ENCODE measurements around the gene SRP54. TPM values are rescaled to one million over a fixed set of nuclear protein-coding genes. Genes with fewer than 3 reads are reported as not detected.

Gene SRP54
- total and polyA plus RNA-seq, 4 donors: 32.6 to 113 (median 38.4) TPM

DNA sequence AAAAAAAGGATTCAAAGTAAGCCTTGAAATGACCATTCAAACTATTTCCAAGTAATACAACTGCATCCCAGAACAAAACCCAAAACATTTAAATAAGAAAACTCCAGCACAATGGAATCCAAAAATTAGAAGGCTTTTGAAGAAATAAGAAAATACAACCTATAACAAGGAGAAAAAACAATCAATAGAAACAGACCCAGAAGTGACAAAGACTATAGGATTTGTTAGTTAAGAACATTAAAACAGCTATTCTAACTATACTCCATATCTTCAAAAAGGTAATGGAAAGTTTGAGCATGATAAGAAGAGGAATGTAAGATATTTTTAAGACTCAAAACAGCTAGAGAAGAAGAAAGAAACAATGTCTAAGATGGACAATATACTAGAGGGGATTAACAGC is 39.3 kb upstream of the SRP54 start (continued):
- TF ChIP-seq REST (IDR thresholded peaks at IDR 0.05) (no peak), EGR1 (IDR thresholded peaks at IDR 0.05; ENCODE audit: low read depth in 2 of 2) (no peak), HNF4G (IDR thresholded peaks at IDR 0.05) (no peak), NR2F2 (IDR thresholded peaks at IDR 0.05) (no peak), FOXA2 (IDR thresholded peaks at IDR 0.05) (no peak), JUND (IDR thresholded peaks at IDR 0.05) (no peak), RAD21 (IDR thresholded peaks at IDR 0.05) (no peak)

DNA sequence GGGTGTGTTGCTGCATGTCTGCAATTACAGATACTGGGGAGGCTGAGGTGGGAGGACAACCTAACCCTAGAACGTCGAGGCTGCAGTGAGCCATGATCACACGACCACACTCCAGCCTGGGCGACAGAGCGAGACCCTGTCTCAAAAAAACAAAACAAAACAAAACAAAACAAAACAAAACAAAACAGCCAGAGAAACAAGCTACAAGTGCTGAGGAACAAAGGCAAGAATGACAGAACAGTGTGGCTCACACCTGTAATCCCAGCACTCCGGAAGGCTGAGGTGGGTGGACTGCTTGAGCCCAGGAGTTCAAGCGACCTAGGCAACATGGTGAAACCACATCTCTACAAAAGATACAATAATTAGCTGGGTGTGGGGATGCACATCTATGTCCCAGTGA is 38.0 kb upstream of the SRP54 start:
- H3K27me3 ChIP-seq (ENCODE audit: control insufficient read depth in 4 of 4, insufficient read depth in 4 of 4, low read length in 3 of 4): no peaks in the 10 kb centered on the region
- no peak overlapping the region for H3K9ac ChIP-seq (ENCODE audit: low read depth in 1 of 2, low read length in 2 of 2)
- H3K4me1 ChIP-seq (ENCODE audit: control insufficient read depth in 4 of 4, insufficient read depth in 4 of 4, low read length in 3 of 4): no peaks in the 10 kb centered on the region
- no peak overlapping the region for H3K27ac ChIP-seq (ENCODE audit: low read depth in 1 of 2, low read length in 2 of 2)
- 97% methylated on average over 7 of the region's 7 CpGs for WGBS
- H3K4me3 ChIP-seq (ENCODE audit: low read depth in 1 of 3, low read length in 3 of 3): no peak overlapping the region
- no peak for DNase-seq (ENCODE audit: low spot score)
- H3K9me3 ChIP-seq (ENCODE audit: control insufficient read depth in 4 of 4, low read length in 3 of 4): peaks cover 0 to 3% (median 0%) of the 10 kb centered on the region in 4 donors
- no peak for TF ChIP-seq HNF4G (IDR thresholded peaks at IDR 0.05)
- H3K36me3 ChIP-seq (ENCODE audit: control insufficient read depth in 4 of 4, insufficient read depth in 3 of 4, low read depth in 1 of 4, low read length in 3 of 4): peaks cover 0 to 4% (median 1%) of the 10 kb centered on the region in 4 donors

- no peaks in the 10 kb centered on the region for H3K27me3 ChIP-seq (ENCODE audit: control insufficient read depth in 4 of 4, insufficient read depth in 4 of 4, low read length in 3 of 4)
- no peaks in the 10 kb centered on the region for H3K4me1 ChIP-seq (ENCODE audit: control insufficient read depth in 4 of 4, insufficient read depth in 4 of 4, low read length in 3 of 4)
- no peak overlapping the region for H3K9ac ChIP-seq (ENCODE audit: low read depth in 1 of 2, low read length in 2 of 2)
- H3K27ac ChIP-seq (ENCODE audit: low read depth in 1 of 2, low read length in 2 of 2): no peak overlapping the region
- H3K9me3 ChIP-seq (ENCODE audit: control insufficient read depth in 4 of 4, low read length in 3 of 4): peaks cover 0 to 3% (median 0%) of the 10 kb centered on the region in 4 donors
- no peak overlapping the region for H3K4me3 ChIP-seq (ENCODE audit: low read depth in 1 of 3, low read length in 3 of 3)
- peaks cover 0 to 2% (median 2%) of the 10 kb centered on the region in 4 donors for H3K36me3 ChIP-seq (ENCODE audit: control insufficient read depth in 4 of 4, insufficient read depth in 3 of 4, low read depth in 1 of 4, low read length in 3 of 4)
- no peak for TF ChIP-seq HNF4A (conservative IDR thresholded peaks at IDR 0.05)
- no peak for TF ChIP-seq RXRA (IDR thresholded peaks at IDR 0.05)
- TF ChIP-seq TAF1 (conservative IDR thresholded peaks at IDR 0.05): no peak
- TF ChIP-seq RAD21 (IDR thresholded peaks at IDR 0.05): no peak
- TF ChIP-seq ATF3 (IDR thresholded peaks at IDR 0.05): no peak
- TF ChIP-seq, protein P1, sequence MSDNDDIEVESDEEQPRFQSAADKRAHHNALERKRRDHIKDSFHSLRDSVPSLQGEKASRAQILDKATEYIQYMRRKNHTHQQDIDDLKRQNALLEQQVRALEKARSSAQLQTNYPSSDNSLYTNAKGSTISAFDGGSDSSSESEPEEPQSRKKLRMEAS (IDR thresholded peaks at IDR 0.05): no peak
- no peak for TF ChIP-seq EGR1 (IDR thresholded peaks at IDR 0.05; ENCODE audit: low read depth in 2 of 2)
- TF ChIP-seq GABPA (IDR thresholded peaks at IDR 0.05 in 1 of 2, conservative IDR thresholded peaks at IDR 0.05 in 1 of 2): no peak
- WGBS: 66% methylated on average over 1 of the region's 1 CpG
- no peak for DNase-seq (ENCODE audit: low spot score)
These were observed 36.1 kb upstream of the SRP54 start for GRCh38 chr14:34946699-34947098.

- Histone ChIP-seq H3K27ac (ENCODE audit: low read depth in 1 of 2, low read length in 2 of 2) (no peak overlapping the region), H3K4me1 (ENCODE audit: control insufficient read depth in 4 of 4, insufficient read depth in 4 of 4, low read length in 3 of 4) (no peaks in the 10 kb centered on the region), H3K27me3 (ENCODE audit: control insufficient read depth in 4 of 4, insufficient read depth in 4 of 4, low read length in 3 of 4) (no peaks in the 10 kb centered on the region), H3K36me3 (ENCODE audit: control insufficient read depth in 4 of 4, insufficient read depth in 3 of 4, low read depth in 1 of 4, low read length in 3 of 4) (peaks cover 1 to 12% (median 9%) of the 10 kb centered on the region in 4 donors), H3K9me3 (ENCODE audit: control insufficient read depth in 4 of 4, low read length in 3 of 4) (no peaks in the 10 kb centered on the region), H3K4me3 (ENCODE audit: low read depth in 1 of 3, low read length in 3 of 3) (no peak overlapping the region), H3K9ac (ENCODE audit: low read depth in 1 of 2, low read length in 2 of 2) (no peak overlapping the region)
- DNase-seq (ENCODE audit: low spot score): no peak
- WGBS: 90% methylated on average over 1 of the region's 1 CpG
- no peak for TF ChIP-seq YY1 (IDR thresholded peaks at IDR 0.05)
- TF ChIP-seq, protein P2, sequence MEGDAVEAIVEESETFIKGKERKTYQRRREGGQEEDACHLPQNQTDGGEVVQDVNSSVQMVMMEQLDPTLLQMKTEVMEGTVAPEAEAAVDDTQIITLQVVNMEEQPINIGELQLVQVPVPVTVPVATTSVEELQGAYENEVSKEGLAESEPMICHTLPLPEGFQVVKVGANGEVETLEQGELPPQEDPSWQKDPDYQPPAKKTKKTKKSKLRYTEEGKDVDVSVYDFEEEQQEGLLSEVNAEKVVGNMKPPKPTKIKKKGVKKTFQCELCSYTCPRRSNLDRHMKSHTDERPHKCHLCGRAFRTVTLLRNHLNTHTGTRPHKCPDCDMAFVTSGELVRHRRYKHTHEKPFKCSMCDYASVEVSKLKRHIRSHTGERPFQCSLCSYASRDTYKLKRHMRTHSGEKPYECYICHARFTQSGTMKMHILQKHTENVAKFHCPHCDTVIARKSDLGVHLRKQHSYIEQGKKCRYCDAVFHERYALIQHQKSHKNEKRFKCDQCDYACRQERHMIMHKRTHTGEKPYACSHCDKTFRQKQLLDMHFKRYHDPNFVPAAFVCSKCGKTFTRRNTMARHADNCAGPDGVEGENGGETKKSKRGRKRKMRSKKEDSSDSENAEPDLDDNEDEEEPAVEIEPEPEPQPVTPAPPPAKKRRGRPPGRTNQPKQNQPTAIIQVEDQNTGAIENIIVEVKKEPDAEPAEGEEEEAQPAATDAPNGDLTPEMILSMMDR (IDR thresholded peaks at IDR 0.05; ENCODE audit: low read depth, low read length, missing input control): no peak
- no peak for TF ChIP-seq NR2F2 (IDR thresholded peaks at IDR 0.05)
- TF ChIP-seq HNF4A (conservative IDR thresholded peaks at IDR 0.05): no peak
- TF ChIP-seq GABPA (IDR thresholded peaks at IDR 0.05 in 1 of 2, conservative IDR thresholded peaks at IDR 0.05 in 1 of 2): no peak
- no peak for TF ChIP-seq FOXA2 (IDR thresholded peaks at IDR 0.05)
- TF ChIP-seq ATF3 (IDR thresholded peaks at IDR 0.05): no peak
- no peak for TF ChIP-seq EGR1 (IDR thresholded peaks at IDR 0.05; ENCODE audit: low read depth in 2 of 2)
- no peak for TF ChIP-seq HNF4G (IDR thresholded peaks at IDR 0.05)
- TF ChIP-seq FOXA1 (IDR thresholded peaks at IDR 0.05): no peak
- TF ChIP-seq JUND (IDR thresholded peaks at IDR 0.05): no peak
- TF ChIP-seq RXRA (IDR thresholded peaks at IDR 0.05): no peak
These were observed 31.5 kb upstream of the SRP54 start for GRCh38 chr14:34951286-34951685.

Measured in liver (tissue), 9 donors.